Right atrium auricular region (tissue), 2 donors: ENCODE results near the gene KLF13. TPM values are rescaled to one million over a fixed set of nuclear protein-coding genes. Genes with fewer than 3 reads are reported as not detected.

Experiments used
- DNase-seq: peaks from one replicate; pipeline ENCODE4 v3.0.0-alpha.2; 2019; ENCODE audit warnings: low spot score
- H3K27ac ChIP-seq, 2 donors: fragments of 200-600 bp; sonication (generic); 1 replicate in 1 of 2; 2 replicates in 1 of 2; pipeline ENCODE4 v1.5.1; 2016 to 2019
- H3K27me3 ChIP-seq, 2 donors: fragments of 200-600 bp; sonication (generic); one replicate each; pipeline versions ENCODE4 v1.5.1 to v1.6.0; 2017 to 2019
- H3K36me3 ChIP-seq: fragments of 200-600 bp; sonication (generic); one replicate; pipeline ENCODE4 v1.5.1; 2016
- H3K4me1 ChIP-seq, 2 donors: fragments of 200-600 bp; sonication (generic); one replicate each; pipeline versions ENCODE4 v1.5.1 to v1.6.0; 2017 to 2019
- H3K4me3 ChIP-seq, 2 donors: fragments of 200-600 bp; sonication (generic); 1 replicate in 1 of 2; 2 replicates in 1 of 2; pipeline ENCODE4 v1.5.1; 2017 to 2019; ENCODE audit warnings: mild to moderate bottlenecking in 1 of 2, moderate library complexity in 1 of 2
- H3K9me3 ChIP-seq, 2 donors: fragments of 200-600 bp; sonication (generic); one replicate each; pipeline ENCODE4 v1.5.1; 2019
- CTCF ChIP-seq, 2 donors: fragments of 200-600 bp; sonication (generic); IDR thresholded peaks; one replicate each; pipeline ENCODE4 v1.5.1; 2019; ENCODE audit warnings: antibody characterized with exemption in 2 of 2
- total RNA-seq, 2 donors: library from RNA; depleted of rRNA; stranded (reverse); fragments of >200 nt; gene quantifications; one replicate each; pipeline ENCODE4 v1.1.0, GENCODE V29; 2016

Gene KLF13
- total RNA-seq, 2 donors from 2014 or later, result 52.8 to 54.6 TPM

- Histone ChIP-seq H3K9me3 (no peaks in the 10 kb centered on the region), H3K4me3 (no peak overlapping the region)
- DNase-seq, result no peak
These were observed 33.5 kb downstream of the KLF13 start for GRCh38 chr15:31360158-31360561.

GRCh38 chr15:31360843-31361763, 34.5 kb downstream of the KLF13 start:
- Histone ChIP-seq H3K4me3 (no peak overlapping the region), H3K27me3 (no peaks in the 10 kb centered on the region), H3K4me1 (peaks cover 0 to 98% of the 10 kb centered on the region in 2 donors), H3K9me3 (no peaks in the 10 kb centered on the region), H3K36me3 (no peaks in the 10 kb centered on the region), H3K27ac (peak overlapping the region; percentile 90 to 96)
- no peak for DNase-seq
- no peak for TF ChIP-seq CTCF (IDR thresholded peaks at IDR 0.05)

More at GRCh38 chr15:31360158-31360561, 33.5 kb downstream of the KLF13 start:
- TF ChIP-seq CTCF (IDR thresholded peaks at IDR 0.05), result no peak
- Histone ChIP-seq H3K27ac (peak overlapping the region; percentile 90 to 96), H3K4me1 (peaks cover 0 to 100% of the 10 kb centered on the region in 2 donors), H3K36me3 (no peaks in the 10 kb centered on the region), H3K27me3 (no peaks in the 10 kb centered on the region)

GRCh38 chr15:31361764-31362515, 35.3 kb downstream of the KLF13 start:
- Histone ChIP-seq H3K9me3 (no peaks in the 10 kb centered on the region), H3K36me3 (no peaks in the 10 kb centered on the region), H3K27me3 (no peaks in the 10 kb centered on the region), H3K4me3 (no peak overlapping the region), H3K4me1 (peaks cover 0 to 98% of the 10 kb centered on the region in 2 donors), H3K27ac (peak overlapping the region; percentile 90 to 96)
- no peak for DNase-seq
- TF ChIP-seq CTCF (IDR thresholded peaks at IDR 0.05), result no peak

GRCh38 chr15:31362886-31363285, 36.3 kb downstream of the KLF13 start:
- H3K4me3 ChIP-seq, result no peak overlapping the region
- peaks cover 0 to 98% of the 10 kb centered on the region in 2 donors for H3K4me1 ChIP-seq
- H3K9me3 ChIP-seq, result no peaks in the 10 kb centered on the region
- H3K36me3 ChIP-seq, result no peaks in the 10 kb centered on the region
- no peaks in the 10 kb centered on the region for H3K27me3 ChIP-seq
- peak overlapping the region; percentile 90 to 96 for H3K27ac ChIP-seq
- DNase-seq, result no peak
- TF ChIP-seq CTCF (IDR thresholded peaks at IDR 0.05), result no peak

- no peak for DNase-seq
These were observed 37.8 kb downstream of the KLF13 start for GRCh38 chr15:31364301-31365031.

More at GRCh38 chr15:31364301-31365031, 37.8 kb downstream of the KLF13 start:
- H3K4me1 ChIP-seq, result peaks cover 0 to 97% of the 10 kb centered on the region in 2 donors
- TF ChIP-seq CTCF (IDR thresholded peaks at IDR 0.05), result no peak
- H3K27ac ChIP-seq, result peak overlapping the region; percentile 90 to 96
- H3K27me3 ChIP-seq, result no peaks in the 10 kb centered on the region
- H3K9me3 ChIP-seq, result no peaks in the 10 kb centered on the region
- H3K36me3 ChIP-seq, result no peaks in the 10 kb centered on the region
- no peak overlapping the region for H3K4me3 ChIP-seq
